Measurements from ENCODE around the gene ZNF217. TPM values are rescaled to one million over a fixed set of nuclear protein-coding genes. Genes with fewer than 3 reads are reported as not detected.
"Not testable (repeated sequence)": the region's sequence is repeated elsewhere in the genome, so short reads cannot be mapped to it uniquely, and the experiment has no call there.

ZNF217 gene
- total RNA-seq, 1 donor from 2014 or later, result 57.9 TPM

DNA sequence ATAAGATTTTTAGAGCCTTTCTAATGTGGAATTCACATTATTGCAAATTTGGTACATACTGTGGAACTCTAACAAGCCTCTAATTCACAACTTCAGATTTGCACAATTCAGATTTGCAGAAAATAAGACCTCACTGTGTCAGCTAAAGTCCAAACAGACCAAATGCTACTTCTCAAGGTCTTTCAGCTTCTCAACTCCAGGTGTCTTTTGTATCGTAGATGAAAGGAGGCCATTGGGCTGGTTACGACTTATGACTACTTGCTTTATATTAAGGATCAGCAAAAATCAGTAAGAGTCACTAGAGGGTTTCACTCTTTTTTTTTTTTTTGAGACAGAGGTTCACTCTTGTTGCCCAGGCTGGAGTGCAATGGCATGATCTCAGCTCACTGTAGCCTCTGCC is 37.8 kb downstream of the ZNF217 start:
- Mint-ChIP-seq H3K36me3 (ENCODE audit: low read depth, unreplicated experiment) (no peaks in the 10 kb centered on the region), H3K9me3 (ENCODE audit: unreplicated experiment) (no peaks in the 10 kb centered on the region), H3K27me3 (ENCODE audit: low read depth, unreplicated experiment) (no peaks in the 10 kb centered on the region), H3K27ac (ENCODE audit: unreplicated experiment) (no peak overlapping the region), H3K4me3 (ENCODE audit: unreplicated experiment) (no peak overlapping the region), H3K4me1 (ENCODE audit: low read depth, unreplicated experiment) (no peaks in the 10 kb centered on the region)
- no peak overlapping the region for H3K4me3 ChIP-seq (ENCODE audit: insufficient read depth, low read depth, low read length)
- H3K4me2 ChIP-seq (ENCODE audit: low read length), result no peak overlapping the region
- no peaks in the 10 kb centered on the region for H3K79me2 ChIP-seq (ENCODE audit: insufficient read depth, low read length)
- no peaks in the 10 kb centered on the region for H3K36me3 ChIP-seq (ENCODE audit: insufficient read depth, low read length)
- no peak for FAIRE-seq
- TF ChIP-seq, protein P1, sequence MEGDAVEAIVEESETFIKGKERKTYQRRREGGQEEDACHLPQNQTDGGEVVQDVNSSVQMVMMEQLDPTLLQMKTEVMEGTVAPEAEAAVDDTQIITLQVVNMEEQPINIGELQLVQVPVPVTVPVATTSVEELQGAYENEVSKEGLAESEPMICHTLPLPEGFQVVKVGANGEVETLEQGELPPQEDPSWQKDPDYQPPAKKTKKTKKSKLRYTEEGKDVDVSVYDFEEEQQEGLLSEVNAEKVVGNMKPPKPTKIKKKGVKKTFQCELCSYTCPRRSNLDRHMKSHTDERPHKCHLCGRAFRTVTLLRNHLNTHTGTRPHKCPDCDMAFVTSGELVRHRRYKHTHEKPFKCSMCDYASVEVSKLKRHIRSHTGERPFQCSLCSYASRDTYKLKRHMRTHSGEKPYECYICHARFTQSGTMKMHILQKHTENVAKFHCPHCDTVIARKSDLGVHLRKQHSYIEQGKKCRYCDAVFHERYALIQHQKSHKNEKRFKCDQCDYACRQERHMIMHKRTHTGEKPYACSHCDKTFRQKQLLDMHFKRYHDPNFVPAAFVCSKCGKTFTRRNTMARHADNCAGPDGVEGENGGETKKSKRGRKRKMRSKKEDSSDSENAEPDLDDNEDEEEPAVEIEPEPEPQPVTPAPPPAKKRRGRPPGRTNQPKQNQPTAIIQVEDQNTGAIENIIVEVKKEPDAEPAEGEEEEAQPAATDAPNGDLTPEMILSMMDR (IDR thresholded peaks at IDR 0.05; ENCODE audit: insufficient read depth, low read depth, low read length), result no peak
- TF ChIP-seq EZH2 (IDR thresholded peaks at IDR 0.05; ENCODE audit: insufficient read depth, low read length), result no peak
- no peak for DNase-seq (ENCODE audit: low read depth)
- no peaks in the 10 kb centered on the region for H3K27me3 ChIP-seq (ENCODE audit: insufficient read depth, low read length)
- no peaks in the 10 kb centered on the region for H3K9me3 ChIP-seq (ENCODE audit: insufficient read depth, low read depth, low read length)
- H3K27ac ChIP-seq (ENCODE audit: low read depth, low read length), result no peak overlapping the region
- H3K9ac ChIP-seq (ENCODE audit: low read length), result no peak overlapping the region
- no peak overlapping the region for H2AFZ ChIP-seq (ENCODE audit: low read depth, low read length)
- no peaks in the 10 kb centered on the region for H3K4me1 ChIP-seq (ENCODE audit: insufficient read depth, low read length)
- no peaks in the 10 kb centered on the region for H4K20me1 ChIP-seq (ENCODE audit: insufficient read depth, low read length)

DNA sequence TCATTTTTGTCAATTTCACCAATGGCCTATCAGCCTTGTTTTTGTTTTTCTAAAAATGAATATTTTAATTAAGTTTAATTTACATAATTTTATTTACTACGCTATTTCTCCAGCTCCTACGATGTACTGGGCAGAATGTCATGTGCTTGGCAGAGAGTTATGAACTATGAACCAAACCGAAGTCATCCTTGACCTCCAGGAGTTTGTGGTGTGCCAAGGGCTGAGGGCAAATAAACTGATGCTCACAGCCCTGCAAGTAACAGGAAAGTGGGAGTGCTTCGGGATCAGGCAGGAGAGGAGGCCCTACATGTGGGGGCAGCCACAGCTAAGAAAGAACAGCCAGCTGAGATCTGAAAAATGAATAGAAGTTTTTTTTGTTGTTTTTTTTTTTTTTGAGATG is 38.6 kb downstream of the ZNF217 start:
- Histone ChIP-seq H3K36me3 (ENCODE audit: insufficient read depth, low read length) (no peaks in the 10 kb centered on the region), H4K20me1 (ENCODE audit: insufficient read depth, low read length) (no peaks in the 10 kb centered on the region), H3K27me3 (ENCODE audit: insufficient read depth, low read length) (no peaks in the 10 kb centered on the region), H3K9ac (ENCODE audit: low read length) (no peak overlapping the region), H2AFZ (ENCODE audit: low read depth, low read length) (no peak overlapping the region), H3K9me3 (ENCODE audit: insufficient read depth, low read depth, low read length) (no peaks in the 10 kb centered on the region), H3K4me3 (ENCODE audit: insufficient read depth, low read depth, low read length) (no peak overlapping the region), H3K4me1 (ENCODE audit: insufficient read depth, low read length) (no peaks in the 10 kb centered on the region), H3K4me2 (ENCODE audit: low read length) (no peak overlapping the region), H3K79me2 (ENCODE audit: insufficient read depth, low read length) (no peaks in the 10 kb centered on the region), H3K27ac (ENCODE audit: low read depth, low read length) (no peak overlapping the region)
- Mint-ChIP-seq H3K36me3 (ENCODE audit: low read depth, unreplicated experiment) (no peaks in the 10 kb centered on the region), H3K9me3 (ENCODE audit: unreplicated experiment) (no peaks in the 10 kb centered on the region), H3K27ac (ENCODE audit: unreplicated experiment) (no peak overlapping the region), H3K4me1 (ENCODE audit: low read depth, unreplicated experiment) (no peaks in the 10 kb centered on the region), H3K27me3 (ENCODE audit: low read depth, unreplicated experiment) (no peaks in the 10 kb centered on the region), H3K4me3 (ENCODE audit: unreplicated experiment) (no peak overlapping the region)
- TF ChIP-seq EZH2 (IDR thresholded peaks at IDR 0.05; ENCODE audit: insufficient read depth, low read length), result no peak
- TF ChIP-seq, protein P1 (IDR thresholded peaks at IDR 0.05; ENCODE audit: insufficient read depth, low read depth, low read length), result no peak
- FAIRE-seq (no peak), DNase-seq (ENCODE audit: low read depth) (no peak)

DNA sequence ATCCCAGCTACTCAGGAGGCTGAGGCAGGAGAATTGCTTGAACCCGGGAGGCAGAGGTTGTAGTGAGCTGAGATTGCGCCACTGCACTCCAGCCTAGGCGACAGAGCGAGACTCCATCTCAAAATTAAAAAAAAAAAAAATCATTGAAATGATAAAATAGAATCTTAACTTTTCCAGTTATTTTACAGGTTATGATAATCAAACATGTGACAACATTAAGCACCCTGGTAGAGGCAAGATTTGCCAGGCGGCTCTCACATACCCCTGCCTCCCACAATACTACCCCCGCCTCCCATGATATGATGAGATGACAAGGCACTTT is 41.1 kb downstream of the ZNF217 start:
- not testable (repeated sequence) for H3K9me3 ChIP-seq (ENCODE audit: insufficient read depth, low read depth, low read length); H3K9me3 Mint-ChIP-seq (ENCODE audit: unreplicated experiment); H3K4me3 Mint-ChIP-seq (ENCODE audit: unreplicated experiment); H3K27me3 ChIP-seq (ENCODE audit: insufficient read depth, low read length); H3K4me2 ChIP-seq (ENCODE audit: low read length); H3K4me1 ChIP-seq (ENCODE audit: insufficient read depth, low read length); FAIRE-seq; DNase-seq (ENCODE audit: low read depth); H3K9ac ChIP-seq (ENCODE audit: low read length); H3K4me3 ChIP-seq (ENCODE audit: insufficient read depth, low read depth, low read length); H3K36me3 ChIP-seq (ENCODE audit: insufficient read depth, low read length); H3K4me1 Mint-ChIP-seq (ENCODE audit: low read depth, unreplicated experiment); H3K79me2 ChIP-seq (ENCODE audit: insufficient read depth, low read length); H3K36me3 Mint-ChIP-seq (ENCODE audit: low read depth, unreplicated experiment); H3K27ac Mint-ChIP-seq (ENCODE audit: unreplicated experiment); H4K20me1 ChIP-seq (ENCODE audit: insufficient read depth, low read length); H2AFZ ChIP-seq (ENCODE audit: low read depth, low read length); H3K27me3 Mint-ChIP-seq (ENCODE audit: low read depth, unreplicated experiment); H3K27ac ChIP-seq (ENCODE audit: low read depth, low read length)

DNA sequence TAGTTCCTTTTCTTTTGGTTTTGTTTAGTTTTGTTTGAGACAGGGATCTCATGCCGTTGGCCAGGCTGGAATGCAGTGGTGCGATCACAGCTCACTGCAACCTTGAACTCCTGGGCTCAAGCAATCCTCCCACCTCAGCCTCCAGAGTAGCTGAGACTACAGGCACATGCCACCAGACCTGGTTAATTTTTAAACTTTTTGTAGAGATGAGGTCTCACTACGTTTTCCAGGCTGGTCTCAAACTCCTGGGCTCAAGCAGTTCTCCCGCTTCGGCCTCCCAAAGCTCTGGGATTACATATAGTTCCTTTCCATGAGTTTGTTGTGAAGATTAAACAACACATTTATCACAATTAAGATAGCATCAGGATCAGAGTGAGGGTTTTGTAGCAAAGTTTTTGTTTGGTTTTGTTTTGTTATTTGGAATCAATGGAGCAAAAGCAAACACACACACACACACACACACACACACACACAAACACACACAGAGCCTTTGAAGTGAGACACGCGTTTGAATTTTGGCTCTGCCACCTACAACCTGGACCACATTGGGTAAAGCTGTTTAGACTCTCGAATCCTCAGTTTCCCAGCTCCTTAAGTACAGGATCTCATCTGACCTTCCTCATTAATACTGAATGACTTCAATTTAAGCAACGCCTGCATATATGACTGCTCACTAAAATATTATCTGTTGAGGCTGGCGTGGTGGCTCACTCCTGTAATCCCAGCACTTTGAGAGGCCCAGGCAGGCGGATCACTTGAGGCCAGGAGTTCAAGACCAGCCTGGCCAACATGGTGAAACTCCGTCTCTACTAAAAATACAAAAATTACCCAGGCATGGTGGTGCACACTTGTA is 41.7 kb downstream of the ZNF217 start:
- not testable (repeated sequence) for H3K4me1 Mint-ChIP-seq (ENCODE audit: low read depth, unreplicated experiment); FAIRE-seq; H3K36me3 Mint-ChIP-seq (ENCODE audit: low read depth, unreplicated experiment)

More for the DNA sequence above, 41.7 kb downstream of the ZNF217 start:
- not testable (repeated sequence) for H3K36me3 ChIP-seq (ENCODE audit: insufficient read depth, low read length); H3K9me3 ChIP-seq (ENCODE audit: insufficient read depth, low read depth, low read length); H3K9me3 Mint-ChIP-seq (ENCODE audit: unreplicated experiment); DNase-seq (ENCODE audit: low read depth); H3K4me1 ChIP-seq (ENCODE audit: insufficient read depth, low read length); H3K79me2 ChIP-seq (ENCODE audit: insufficient read depth, low read length); H3K4me3 Mint-ChIP-seq (ENCODE audit: unreplicated experiment); H2AFZ ChIP-seq (ENCODE audit: low read depth, low read length); H4K20me1 ChIP-seq (ENCODE audit: insufficient read depth, low read length); H3K9ac ChIP-seq (ENCODE audit: low read length); H3K27ac Mint-ChIP-seq (ENCODE audit: unreplicated experiment); H3K4me3 ChIP-seq (ENCODE audit: insufficient read depth, low read depth, low read length); H3K27ac ChIP-seq (ENCODE audit: low read depth, low read length); H3K27me3 Mint-ChIP-seq (ENCODE audit: low read depth, unreplicated experiment); H3K4me2 ChIP-seq (ENCODE audit: low read length); H3K27me3 ChIP-seq (ENCODE audit: insufficient read depth, low read length)

Measured in astrocyte (in vitro differentiated cells and primary cell).